Stomach (tissue), 4 donors: ENCODE data around the gene NHS.

Source experiments
- CTCF ChIP-seq, 7 experiments: fragments of 450-650 bp in 4 of 7; fragments of 200-600 bp in 3 of 7; sonication (generic) in 3 of 7; IDR thresholded peaks; one replicate each; pipeline ENCODE4 v1.5.1; 2016 to 2019; ENCODE audit warnings: antibody characterized with exemption in 7 of 7, control low read depth in 2 of 7, mild to moderate bottlenecking in 1 of 7
- EP300 ChIP-seq: sonication (generic); formaldehyde crosslinking; IDR thresholded peaks from one replicate; pipeline ENCODE4 v1.6.1; 2017; ENCODE audit warnings: antibody characterized with exemption
- POLR2A ChIP-seq, 4 donors: fragments of 450-650 bp; IDR thresholded peaks; one replicate each; pipeline ENCODE4 v1.6.1; 2016; ENCODE audit warnings: antibody characterized with exemption in 4 of 4, control low read depth in 2 of 4, mild to moderate bottlenecking in 1 of 4, moderate library complexity in 1 of 4
- POLR2AphosphoS5 ChIP-seq, 3 donors: sonication (generic); formaldehyde crosslinking; IDR thresholded peaks; one replicate each; pipeline ENCODE4 v1.6.1; 2016; ENCODE audit warnings: antibody characterized with exemption in 3 of 3

DNA sequence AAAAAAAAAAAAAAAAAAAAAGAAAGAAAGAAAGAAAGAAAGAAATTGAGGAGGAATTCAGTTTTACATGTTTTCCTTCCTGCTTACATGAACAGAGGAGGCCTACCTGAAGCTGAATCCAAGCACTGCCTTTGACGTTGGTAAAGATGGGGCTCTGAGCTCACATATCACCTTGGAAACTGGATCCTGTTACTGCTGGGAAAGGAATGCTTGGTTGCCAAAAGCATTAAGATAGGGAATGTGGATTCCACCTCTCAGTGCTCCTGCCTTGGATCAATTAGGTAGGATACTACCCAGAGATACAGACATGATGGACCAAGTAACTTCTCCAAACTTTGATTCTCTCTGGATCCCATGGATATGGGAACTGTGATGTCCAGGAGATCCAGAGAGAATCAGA, 50.6 kb downstream of the NHS start:
- TF ChIP-seq CTCF (IDR thresholded peaks at IDR 0.05) (no peak), POLR2A (IDR thresholded peaks at IDR 0.05) (no peak), POLR2AphosphoS5 (IDR thresholded peaks at IDR 0.05) (no peak), EP300 (no peak)
